NCI-H187 (cell line): ENCODE measurements around the gene KANSL1.

Experiments used
- DNase-seq, 2 experiments: peaks; one replicate each; lab custom pipeline; 2025; lab: John Stamatoyannopoulos, UW

KANSL1 gene

DNA sequence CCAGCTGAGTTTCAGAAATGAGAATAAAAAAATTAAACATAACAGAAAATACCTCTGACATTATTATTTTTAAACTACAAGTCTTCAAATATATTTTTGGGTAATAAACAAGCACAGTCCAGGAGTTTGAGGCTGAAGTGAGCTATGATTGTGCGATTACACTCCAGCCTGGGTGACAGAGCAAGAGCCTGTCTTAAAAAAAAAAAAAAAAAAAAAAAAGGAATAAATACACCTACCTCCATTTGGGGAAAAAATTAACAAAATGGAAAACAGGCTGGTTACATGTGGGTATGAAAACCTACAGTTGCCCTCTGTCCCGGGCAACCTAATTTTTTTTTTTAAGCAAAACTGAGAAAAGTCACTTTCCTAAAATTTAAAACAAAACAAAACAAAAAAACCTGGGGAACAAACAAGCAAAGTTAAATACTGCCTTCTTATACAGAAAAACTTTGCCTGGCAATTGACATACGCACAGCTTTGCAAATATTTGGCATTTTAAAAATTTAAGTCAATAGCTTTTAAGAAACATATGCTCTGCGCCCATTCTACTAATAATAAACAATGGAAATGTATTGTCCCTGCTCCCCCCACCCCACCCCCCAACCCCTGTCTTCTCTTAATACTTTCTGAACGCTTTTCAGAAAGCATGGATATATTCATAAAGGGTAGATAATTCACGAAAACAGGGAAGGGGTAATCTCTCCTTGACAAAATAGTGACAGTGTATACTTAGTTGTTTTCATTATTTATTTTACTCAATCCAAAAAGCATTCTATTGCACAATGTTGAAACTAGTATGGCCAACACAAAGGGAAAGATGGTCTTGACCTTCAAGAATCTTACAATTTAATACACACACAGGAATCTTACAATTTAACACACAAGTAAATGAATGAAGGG lies 112.9 kb downstream of the KANSL1 start:
- DNase-seq: no peak

DNA sequence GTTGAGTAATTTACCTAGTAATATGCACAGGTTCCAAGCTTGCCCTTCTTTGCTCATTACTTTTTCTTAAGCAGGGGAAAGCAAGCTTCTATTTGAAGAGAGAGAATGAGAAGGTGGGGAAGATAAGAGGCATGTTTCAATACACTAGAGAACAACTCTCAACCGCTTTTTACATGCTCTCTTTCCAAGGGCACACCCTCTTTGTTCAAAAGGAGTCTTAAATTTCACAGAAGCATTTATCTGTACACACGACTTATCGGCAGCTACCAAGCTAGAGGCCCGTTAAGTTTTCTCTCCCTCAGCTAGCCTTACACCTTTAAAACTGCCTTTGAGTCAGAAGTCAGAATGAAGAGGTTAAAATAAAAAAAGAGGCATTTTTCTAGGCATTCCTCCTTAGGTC lies 114.6 kb downstream of the KANSL1 start:
- peak; percentile 9 to 40 for DNase-seq

- no peak for DNase-seq
These were observed 118.7 kb downstream of the KANSL1 start for GRCh38 chr17:46074540-46074939.

DNA sequence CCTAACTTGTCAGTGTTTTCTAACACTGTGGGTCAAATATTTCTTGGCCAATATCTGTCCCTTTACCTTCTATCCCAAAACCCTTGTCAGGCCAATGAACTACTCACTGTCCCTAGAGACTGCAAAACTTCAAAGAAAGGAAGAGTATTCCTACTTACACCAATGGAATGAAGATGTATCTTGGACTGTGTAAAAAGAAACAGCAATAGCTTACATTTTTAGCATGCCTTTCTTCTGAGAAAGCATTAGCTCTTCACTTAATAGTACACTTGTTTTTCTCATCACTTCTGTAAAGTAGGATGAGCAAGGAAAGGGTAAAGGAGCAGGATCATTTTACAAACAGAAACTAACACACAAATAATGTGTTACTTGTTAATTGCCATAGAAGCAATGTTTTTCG lies 120.2 kb downstream of the KANSL1 start:
- DNase-seq: no peak

GRCh38 chr17:46071796-46072195 lies 121.4 kb downstream of the KANSL1 start:
- peak; percentile 27 to 61 for DNase-seq

- no peak for DNase-seq
These were observed 128.8 kb downstream of the KANSL1 start for GRCh38 chr17:46064460-46064859.

DNA sequence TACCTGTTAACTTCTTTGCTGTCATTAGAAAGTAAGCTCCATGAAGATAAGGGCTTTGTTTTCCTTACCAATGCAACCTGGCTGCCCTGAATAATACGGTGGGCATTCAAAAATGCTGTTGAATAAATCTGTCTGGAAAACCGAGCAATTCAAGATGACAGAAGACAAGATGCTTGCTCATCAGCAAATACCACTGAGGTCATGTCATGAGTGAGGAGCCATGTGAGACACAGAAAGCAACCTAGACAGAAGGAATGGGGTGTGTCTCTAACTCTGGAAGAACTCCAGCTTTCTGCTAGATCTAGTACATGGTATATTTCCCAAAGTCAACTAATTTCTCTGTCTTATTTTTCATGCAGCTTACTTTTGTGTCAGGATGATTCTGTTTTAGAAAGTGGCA lies 130.0 kb downstream of the KANSL1 start:
- no peak for DNase-seq

DNA sequence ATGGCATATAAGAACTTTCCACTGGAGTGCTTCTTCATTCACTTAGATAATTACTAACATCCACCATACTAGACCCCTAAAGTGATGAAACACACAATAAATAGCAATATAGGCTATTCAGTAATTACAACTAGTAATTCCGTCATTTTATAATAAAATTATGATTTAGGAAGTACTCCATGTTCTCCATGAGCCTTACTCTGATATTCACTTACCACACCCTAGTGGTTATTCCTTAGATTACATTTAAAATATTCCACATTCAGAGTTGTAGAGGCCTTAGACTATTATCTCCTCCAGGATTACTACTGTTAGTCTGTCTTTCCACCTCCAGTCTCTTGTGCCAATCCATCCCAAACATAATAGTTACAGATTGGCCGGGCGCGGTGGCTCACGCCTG lies 131.8 kb downstream of the KANSL1 start:
- DNase-seq: no peak

DNA sequence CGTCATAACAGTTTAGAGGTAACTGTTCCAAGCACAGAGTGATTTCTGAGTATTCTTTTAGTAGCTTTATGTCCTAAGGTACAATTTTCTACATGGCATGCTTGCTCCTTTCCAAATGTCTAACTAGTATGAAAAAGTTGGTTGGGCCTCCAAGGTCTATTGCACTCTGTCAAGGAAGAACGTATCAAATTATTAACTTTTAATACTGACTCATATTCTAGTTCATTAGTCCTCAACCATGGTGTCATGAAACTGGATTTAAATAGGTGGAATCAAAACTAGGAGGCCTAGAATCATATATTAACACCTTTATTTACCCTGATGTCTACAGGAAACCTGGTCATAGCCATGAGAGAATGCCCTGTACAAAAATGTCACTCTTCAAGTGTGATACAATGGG lies 132.8 kb downstream of the KANSL1 start:
- no peak for DNase-seq

GRCh38 chr17:46059486-46059885 lies 133.7 kb downstream of the KANSL1 start:
- no peak for DNase-seq

GRCh38 chr17:46057366-46057765 lies 135.9 kb downstream of the KANSL1 start:
- DNase-seq: no peak

- DNase-seq: no peak
These were observed 136.4 kb downstream of the KANSL1 start for GRCh38 chr17:46056800-46057304.

DNA sequence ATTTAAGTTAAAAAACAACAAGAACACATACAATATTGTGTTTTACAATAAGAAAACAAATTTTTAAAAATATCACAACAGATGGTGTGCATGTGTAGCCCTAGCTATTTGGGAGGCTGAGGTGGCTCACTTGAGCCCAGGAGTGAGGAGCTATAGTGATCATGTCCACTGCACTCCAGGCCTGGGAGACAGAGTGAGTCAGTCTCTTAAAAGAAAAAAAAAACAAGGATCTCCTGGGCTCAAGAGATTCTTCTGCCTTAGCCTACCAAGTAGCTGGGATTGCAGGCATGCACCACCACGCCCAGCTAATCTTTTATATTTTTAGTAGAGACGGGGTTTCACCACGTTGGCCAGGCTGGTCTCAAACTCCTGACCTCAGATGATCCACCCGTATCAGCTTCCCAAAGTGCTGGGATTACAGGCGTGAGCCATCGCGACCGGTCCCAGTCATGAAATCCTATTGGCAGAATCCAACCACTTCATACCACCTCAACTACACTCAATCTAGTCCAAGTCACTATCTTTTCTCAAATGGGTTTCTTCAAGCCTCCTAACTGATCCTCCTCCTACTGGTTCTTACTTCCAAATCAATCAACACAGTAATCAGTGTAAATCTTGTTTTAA lies 139.2 kb downstream of the KANSL1 start:
- no peak for DNase-seq

GRCh38 chr17:46049656-46050055 lies 143.6 kb downstream of the KANSL1 start:
- DNase-seq: no peak

GRCh38 chr17:46047856-46048255 lies 145.4 kb downstream of the KANSL1 start:
- no peak for DNase-seq

- no peak for DNase-seq
These were observed 145.8 kb downstream of the KANSL1 start for GRCh38 chr17:46047398-46047797.

GRCh38 chr17:46046957-46047356 lies 146.3 kb downstream of the KANSL1 start:
- no peak for DNase-seq

- no peak for DNase-seq
These were observed 147.6 kb downstream of the KANSL1 start for GRCh38 chr17:46045639-46046038.

DNA sequence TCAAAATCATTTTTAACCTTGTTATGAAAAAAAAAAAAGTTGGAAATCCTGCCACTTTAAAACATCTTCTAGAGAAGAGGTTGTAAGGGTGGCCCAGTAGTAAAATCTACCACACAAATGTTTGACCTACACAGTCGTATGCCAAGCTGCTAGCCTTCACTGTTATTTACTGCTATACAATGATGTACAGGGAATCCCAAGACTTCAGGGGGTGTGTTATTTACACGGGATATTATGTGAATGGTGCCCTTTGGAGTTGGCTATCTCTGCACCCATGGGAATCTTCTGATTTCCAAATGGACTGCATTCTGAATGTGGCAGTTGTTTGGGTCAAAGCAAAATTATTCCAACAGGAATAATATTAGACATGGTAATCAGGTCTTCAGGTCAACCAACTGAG lies 148.2 kb downstream of the KANSL1 start:
- no peak for DNase-seq

GRCh38 chr17:46044286-46044928 lies 148.8 kb downstream of the KANSL1 start:
- DNase-seq: no peak

- peak in 1 of 2 experiments; percentile 11 for DNase-seq
These were observed 149.6 kb downstream of the KANSL1 start for GRCh38 chr17:46043606-46044005.

GRCh38 chr17:46042925-46043324 lies 150.3 kb downstream of the KANSL1 start:
- no peak for DNase-seq

DNA sequence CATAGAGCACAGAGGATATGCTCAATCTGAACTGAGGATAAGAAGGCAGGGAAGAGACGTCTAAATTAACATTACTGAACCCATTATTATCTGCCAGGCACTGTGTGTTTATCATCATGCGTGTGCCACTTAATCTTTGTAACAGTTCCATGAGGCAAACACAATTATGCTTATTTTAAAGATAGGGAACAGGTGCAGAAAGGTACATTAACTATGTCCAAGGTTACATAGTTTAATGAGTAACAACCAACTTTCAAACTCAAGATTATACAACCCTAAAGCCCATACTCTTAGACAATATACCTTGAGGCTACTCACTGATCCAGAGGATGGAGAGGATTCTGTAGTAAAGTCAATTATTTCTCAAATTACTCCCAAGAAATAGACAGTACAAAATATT lies 151.0 kb downstream of the KANSL1 start:
- no peak for DNase-seq
